ENCODE data around the gene GXYLT1. TPM values are rescaled to one million over a fixed set of nuclear protein-coding genes. Genes with fewer than 3 reads are reported as not detected.
"Not testable (repeated sequence)": the region's sequence is repeated elsewhere in the genome, so short reads cannot be mapped to it uniquely, and the experiment has no call there.

The GXYLT1 gene
- total RNA-seq, 1 experiment from 2014 or later, result 28.8 TPM

GRCh38 chr12:42144158-42144407 lies 591 bp downstream of the GXYLT1 start:
- no peak for DNase-seq (ENCODE audit: low read depth)

GRCh38 chr12:42143452-42144157 lies 1.1 kb downstream of the GXYLT1 start:
- peak; percentile 15 for DNase-seq (ENCODE audit: low read depth)

GRCh38 chr12:42141981-42142606 lies 2.6 kb downstream of the GXYLT1 start:
- no peak for DNase-seq (ENCODE audit: low read depth)

- peak; percentile 50 for DNase-seq (ENCODE audit: low read depth)
These were observed 3.8 kb downstream of the GXYLT1 start for GRCh38 chr12:42140901-42141300.

- no peak for DNase-seq (ENCODE audit: low read depth)
These were observed 9.3 kb downstream of the GXYLT1 start for GRCh38 chr12:42135259-42135814.

GRCh38 chr12:42130672-42131402 lies 13.8 kb downstream of the GXYLT1 start:
- DNase-seq (ENCODE audit: low read depth), result peak; percentile 64

GRCh38 chr12:42129595-42130204 lies 15.0 kb downstream of the GXYLT1 start:
- DNase-seq (ENCODE audit: low read depth), result peak; percentile 60

GRCh38 chr12:42128888-42129287 lies 15.8 kb downstream of the GXYLT1 start:
- no peak for DNase-seq (ENCODE audit: low read depth)

- peak; percentile 19 for DNase-seq (ENCODE audit: low read depth)
These were observed 16.3 kb downstream of the GXYLT1 start for GRCh38 chr12:42128327-42128726.

GRCh38 chr12:42126963-42127362 lies 17.7 kb downstream of the GXYLT1 start:
- no peak for DNase-seq (ENCODE audit: low read depth)

- DNase-seq (ENCODE audit: low read depth), result no peak
These were observed 19.3 kb downstream of the GXYLT1 start for GRCh38 chr12:42125388-42125767.

- DNase-seq (ENCODE audit: low read depth), result no peak
These were observed 19.8 kb downstream of the GXYLT1 start for GRCh38 chr12:42124764-42125387.

- peak; percentile 44 for DNase-seq (ENCODE audit: low read depth)
These were observed 25.5 kb downstream of the GXYLT1 start for GRCh38 chr12:42119085-42119633.

- DNase-seq (ENCODE audit: low read depth), result peak; percentile 3
These were observed 26.4 kb downstream of the GXYLT1 start for GRCh38 chr12:42118136-42118879.

- DNase-seq (ENCODE audit: low read depth), result no peak
These were observed 35.6 kb downstream of the GXYLT1 start for GRCh38 chr12:42109031-42109430.

- DNase-seq (ENCODE audit: low read depth), result not testable (repeated sequence)
These were observed 37.9 kb downstream of the GXYLT1 start for GRCh38 chr12:42106791-42107190.

- DNase-seq (ENCODE audit: low read depth), result no peak
These were observed 39.9 kb downstream of the GXYLT1 start for GRCh38 chr12:42104784-42105183.

- no peak for DNase-seq (ENCODE audit: low read depth)
These were observed 40.6 kb downstream of the GXYLT1 start for GRCh38 chr12:42104087-42104486.

GRCh38 chr12:42103155-42103554 lies 41.5 kb downstream of the GXYLT1 start:
- DNase-seq (ENCODE audit: low read depth), result no peak

- no peak for DNase-seq (ENCODE audit: low read depth)
These were observed 42.0 kb downstream of the GXYLT1 start for GRCh38 chr12:42102720-42103119.

GRCh38 chr12:42099433-42099832 lies 45.2 kb downstream of the GXYLT1 start:
- DNase-seq (ENCODE audit: low read depth), result no peak
